HL-60/S4 treated with phorbol 12-myristate 13-acetate at 8.2 ng/mL for 4 days and 3 days (cell line): Measurements from ENCODE around the gene LIPC.

Source experiments
- in situ Hi-C: fragments of 300-500 bp; cut with MboI; formaldehyde crosslinking; loops from 2 replicates; pipeline ENCODE4 v1.15.0; 2022; ENCODE audit warnings: low sequenced_read_pairs

LIPC gene

GRCh38 chr15:58431221-58432149 is at the start of gene LIPC:
LIPC (plus strand) TSS chr15:58431991; CDS start chr15:58432033, 42 bp downstream.
- in situ Hi-C loops = no loop called here

GRCh38 chr15:58383876-58384275 is 47.9 kb upstream of the LIPC start:
- in situ Hi-C loops = no loop called here

GRCh38 chr15:58384667-58385066 is 47.1 kb upstream of the LIPC start:
- in situ Hi-C loops = no loop called here

- in situ Hi-C loops = no loop called here
Measured at GRCh38 chr15:58386081-58386480, 45.7 kb upstream of the LIPC start.

GRCh38 chr15:58386641-58387040 is 45.1 kb upstream of the LIPC start:
- in situ Hi-C loops = no loop called here

GRCh38 chr15:58387130-58387529 is 44.7 kb upstream of the LIPC start:
- in situ Hi-C loops = no loop called here

- in situ Hi-C loops = no loop called here
Measured at GRCh38 chr15:58388211-58388610, 43.6 kb upstream of the LIPC start.

GRCh38 chr15:58390118-58390517 is 41.7 kb upstream of the LIPC start:
- in situ Hi-C loops = no loop called here

- in situ Hi-C loops = no loop called here
Measured at GRCh38 chr15:58390655-58391054, 41.1 kb upstream of the LIPC start.

GRCh38 chr15:58391088-58391487 is 40.7 kb upstream of the LIPC start:
- in situ Hi-C loops = no loop called here

- in situ Hi-C loops = no loop called here
Measured at GRCh38 chr15:58392141-58392540, 39.6 kb upstream of the LIPC start.

- in situ Hi-C loops = no loop called here
Measured at GRCh38 chr15:58392611-58393161, 39.1 kb upstream of the LIPC start.

GRCh38 chr15:58393241-58393662 is 38.5 kb upstream of the LIPC start:
- in situ Hi-C loops = no loop called here

GRCh38 chr15:58396181-58396580 is 35.6 kb upstream of the LIPC start:
- in situ Hi-C loops = no loop called here

GRCh38 chr15:58398071-58398470 is 33.7 kb upstream of the LIPC start:
- in situ Hi-C loops = no loop called here

- in situ Hi-C loops = no loop called here
Measured at GRCh38 chr15:58398643-58399042, 33.1 kb upstream of the LIPC start.

- in situ Hi-C loops = no loop called here
Measured at GRCh38 chr15:58399739-58400138, 32.1 kb upstream of the LIPC start.

GRCh38 chr15:58401276-58401675 is 30.5 kb upstream of the LIPC start:
- in situ Hi-C loops = no loop called here

- in situ Hi-C loops = no loop called here
Measured at GRCh38 chr15:58401991-58402649, 29.7 kb upstream of the LIPC start.

GRCh38 chr15:58403581-58403980 is 28.2 kb upstream of the LIPC start:
- in situ Hi-C loops = no loop called here

- in situ Hi-C loops = no loop called here
Measured at GRCh38 chr15:58404020-58404419, 27.8 kb upstream of the LIPC start.

- in situ Hi-C loops = no loop called here
Measured at GRCh38 chr15:58404722-58405121, 27.1 kb upstream of the LIPC start.
